Suprapubic skin (tissue), 3 donors: Measurements from ENCODE around the gene TAF5L.

Experiments
- POLR2A ChIP-seq, 2 donors: fragments of 450-650 bp; IDR thresholded peaks; one replicate each; pipeline ENCODE4 v1.6.1; 2017; ENCODE audit warnings: antibody characterized with exemption in 2 of 2, mild to moderate bottlenecking in 2 of 2, moderate library complexity in 2 of 2
- TF ChIP-seq, protein P1 (sequence below), 2 donors: fragments of 200-600 bp in 1 of 2; fragments of 450-650 bp in 1 of 2; sonication (generic) in 1 of 2; IDR thresholded peaks; one replicate each; pipeline ENCODE4 v1.5.1; 2016 to 2019; ENCODE audit warnings: antibody characterized with exemption in 2 of 2, mild to moderate bottlenecking in 1 of 2, moderate library complexity in 1 of 2

DNA sequence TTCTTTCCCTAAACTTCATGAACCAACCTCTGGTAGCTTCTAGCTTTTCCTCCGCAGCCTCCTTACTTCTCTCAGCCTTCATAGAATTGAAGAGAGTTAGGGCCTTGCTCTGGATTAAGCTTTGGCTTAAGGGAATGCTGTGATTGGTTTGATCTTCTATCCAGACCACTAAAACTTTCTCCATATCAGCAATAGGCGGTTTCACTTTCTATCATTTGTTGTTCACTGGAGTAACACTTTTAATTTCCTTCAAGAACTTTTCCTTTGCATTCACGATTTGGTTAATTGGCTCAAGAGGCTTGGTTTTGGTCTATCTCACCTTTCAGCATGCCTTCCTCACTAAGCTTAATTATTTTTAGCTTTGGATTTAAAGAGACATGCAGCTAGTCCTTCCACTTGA, 5.2 kb upstream of the TAF5L start:
- TF ChIP-seq, protein P1, sequence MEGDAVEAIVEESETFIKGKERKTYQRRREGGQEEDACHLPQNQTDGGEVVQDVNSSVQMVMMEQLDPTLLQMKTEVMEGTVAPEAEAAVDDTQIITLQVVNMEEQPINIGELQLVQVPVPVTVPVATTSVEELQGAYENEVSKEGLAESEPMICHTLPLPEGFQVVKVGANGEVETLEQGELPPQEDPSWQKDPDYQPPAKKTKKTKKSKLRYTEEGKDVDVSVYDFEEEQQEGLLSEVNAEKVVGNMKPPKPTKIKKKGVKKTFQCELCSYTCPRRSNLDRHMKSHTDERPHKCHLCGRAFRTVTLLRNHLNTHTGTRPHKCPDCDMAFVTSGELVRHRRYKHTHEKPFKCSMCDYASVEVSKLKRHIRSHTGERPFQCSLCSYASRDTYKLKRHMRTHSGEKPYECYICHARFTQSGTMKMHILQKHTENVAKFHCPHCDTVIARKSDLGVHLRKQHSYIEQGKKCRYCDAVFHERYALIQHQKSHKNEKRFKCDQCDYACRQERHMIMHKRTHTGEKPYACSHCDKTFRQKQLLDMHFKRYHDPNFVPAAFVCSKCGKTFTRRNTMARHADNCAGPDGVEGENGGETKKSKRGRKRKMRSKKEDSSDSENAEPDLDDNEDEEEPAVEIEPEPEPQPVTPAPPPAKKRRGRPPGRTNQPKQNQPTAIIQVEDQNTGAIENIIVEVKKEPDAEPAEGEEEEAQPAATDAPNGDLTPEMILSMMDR (IDR thresholded peaks at IDR 0.05): no peak
- no peak for TF ChIP-seq POLR2A (IDR thresholded peaks at IDR 0.05)
